H9 (cell line): ENCODE data around the gene OR5K1. TPM values are rescaled to one million over a fixed set of nuclear protein-coding genes. Genes with fewer than 3 reads are reported as not detected.
A peak's percentile ranks its signal among the peaks of the same experiment; 100 is the strongest.

Experiments used
- DNase-seq: peaks from one replicate; pipeline ENCODE4 v3.0.0-alpha.2; 2017
- H2AFZ ChIP-seq: one replicate; pipeline ENCODE4 v1.6.1; 2013; ENCODE audit warnings: mild to moderate bottlenecking, low read length, control low read depth, moderate library complexity
- H2AK5ac ChIP-seq: 2 replicates; pipeline ENCODE4 v1.6.1; 2013; ENCODE audit warnings: low read length, control low read depth, mixed read lengths; ENCODE audit not compliant: insufficient read length
- H2BK120ac ChIP-seq: one replicate; pipeline ENCODE4 v1.6.1; 2013; ENCODE audit warnings: low read depth, mild to moderate bottlenecking, low read length, control low read depth, inconsistent platforms; ENCODE audit not compliant: poor library complexity, severe bottlenecking
- H2BK12ac ChIP-seq: 2 replicates; pipeline ENCODE4 v1.6.1; 2013; ENCODE audit warnings: low read length, control low read depth, mixed read lengths, low read depth; ENCODE audit not compliant: insufficient read length
- H2BK15ac ChIP-seq: 2 replicates; pipeline ENCODE4 v1.6.1; 2013; ENCODE audit warnings: low read depth, low read length, control low read depth
- H2BK20ac ChIP-seq: one replicate; pipeline ENCODE4 v1.6.1; 2013; ENCODE audit warnings: low read depth, mild to moderate bottlenecking, low read length, control low read depth, inconsistent platforms; ENCODE audit not compliant: poor library complexity, severe bottlenecking
- H2BK5ac ChIP-seq: 2 replicates; pipeline ENCODE4 v1.6.1; 2013; ENCODE audit warnings: low read length, control low read depth, mixed read lengths; ENCODE audit not compliant: insufficient read length
- H3K14ac ChIP-seq: 2 replicates; pipeline ENCODE4 v1.6.1; 2013; ENCODE audit warnings: low read length, control low read depth; ENCODE audit not compliant: insufficient read depth
- H3K18ac ChIP-seq: 2 replicates; pipeline ENCODE4 v1.6.1; 2013; ENCODE audit warnings: low read depth, mild to moderate bottlenecking, mixed read lengths, low read length, control low read depth; ENCODE audit not compliant: insufficient read length
- H3K23ac ChIP-seq: 2 replicates; pipeline ENCODE4 v1.6.1; 2013; ENCODE audit warnings: low read length, control low read depth, mixed read lengths, low read depth; ENCODE audit not compliant: insufficient read length
- H3K23me2 ChIP-seq: 2 replicates; pipeline ENCODE4 v1.6.1; 2013; ENCODE audit warnings: low read depth, mild to moderate bottlenecking, mixed read lengths, low read length, control low read depth; ENCODE audit not compliant: insufficient read length, poor library complexity, severe bottlenecking
- H3K27ac ChIP-seq: 2 replicates; pipeline ENCODE4 v1.5.1; 2013; ENCODE audit warnings: low read length, control low read depth, mixed read lengths, low read depth; ENCODE audit not compliant: insufficient read length
- H3K27me3 ChIP-seq: 2 replicates; pipeline ENCODE4 v1.6.1; 2013; ENCODE audit warnings: low read length, control low read depth, inconsistent platforms; ENCODE audit not compliant: insufficient read depth
- H3K4ac ChIP-seq: 2 replicates; pipeline ENCODE4 v1.6.1; 2013; ENCODE audit warnings: low read depth, mild to moderate bottlenecking, control low read depth, inconsistent platforms, low read length, moderate library complexity
- H3K4me1 ChIP-seq: 2 replicates; pipeline ENCODE4 v1.6.1; 2013; ENCODE audit warnings: low read length, control low read depth, inconsistent platforms; ENCODE audit not compliant: insufficient read depth
- H3K4me2 ChIP-seq: 2 replicates; pipeline ENCODE4 v1.6.1; 2013; ENCODE audit warnings: low read length, control low read depth, mixed read lengths; ENCODE audit not compliant: insufficient read length, insufficient read depth
- H3K56ac ChIP-seq: 2 replicates; pipeline ENCODE4 v1.6.1; 2013; ENCODE audit warnings: low read depth, mild to moderate bottlenecking, mixed read lengths, low read length, control low read depth; ENCODE audit not compliant: insufficient read length
- H3K79me1 ChIP-seq: 2 replicates; pipeline ENCODE4 v1.6.1; 2013; ENCODE audit warnings: low read depth, mild to moderate bottlenecking, moderate library complexity, low read length, control low read depth, inconsistent platforms; ENCODE audit not compliant: insufficient read depth, poor library complexity, severe bottlenecking
- H3K79me2 ChIP-seq: 2 replicates; pipeline ENCODE4 v1.6.1; 2013; ENCODE audit warnings: low read length, control low read depth, inconsistent platforms; ENCODE audit not compliant: insufficient read depth
- H3K9ac ChIP-seq: 2 replicates; pipeline ENCODE4 v1.6.1; 2013; ENCODE audit warnings: low read length, control low read depth, mixed read lengths; ENCODE audit not compliant: insufficient read length; ENCODE audit errors: extremely low read depth
- H3K9me3 ChIP-seq: one replicate; pipeline ENCODE4 v1.6.1; 2013; ENCODE audit warnings: low read depth, low read length, inconsistent platforms; ENCODE audit not compliant: control insufficient read depth
- H3T11ph ChIP-seq: one replicate; pipeline ENCODE4 v1.6.1; 2013; ENCODE audit warnings: mild to moderate bottlenecking, low read length, control low read depth, inconsistent platforms
- H4K20me1 ChIP-seq: one replicate; pipeline ENCODE4 v1.6.1; 2013; ENCODE audit not compliant: control insufficient read depth, insufficient read length, insufficient read depth
- H4K5ac ChIP-seq: 2 replicates; pipeline ENCODE4 v1.6.1; 2013; ENCODE audit warnings: low read depth, mild to moderate bottlenecking, mixed read lengths, low read length, control low read depth; ENCODE audit not compliant: insufficient read length
- H4K8ac ChIP-seq: replicated peaks from 2 replicates; pipeline ENCODE4 v1.6.1; 2013; ENCODE audit warnings: low read length, control low read depth, mixed read lengths, low read depth; ENCODE audit not compliant: insufficient read length
- H4K91ac ChIP-seq: 2 replicates; pipeline ENCODE4 v1.6.1; 2013; ENCODE audit warnings: low read depth, mild to moderate bottlenecking, moderate library complexity, mixed read lengths, low read length, control low read depth; ENCODE audit not compliant: insufficient read length
- H3K27ac Mint-ChIP-seq, 3 experiments: 2 replicates in 2 of 3; 3 replicates in 1 of 3; pipeline ENCODE4 v1.8.0; 2020 to 2021; ENCODE audit warnings: mixed read lengths in 3 of 3, mild to moderate bottlenecking in 1 of 3, moderate library complexity in 1 of 3
- H3K27me3 Mint-ChIP-seq: 2 replicates; pipeline ENCODE4 v1.8.0; 2021; ENCODE audit warnings: low read depth, mild to moderate bottlenecking, moderate library complexity, mixed read lengths
- H3K36me3 Mint-ChIP-seq, 3 experiments: 2 replicates in 2 of 3; 3 replicates in 1 of 3; pipeline ENCODE4 v1.8.0; 2020 to 2021; ENCODE audit warnings: low read depth in 3 of 3, mixed read lengths in 3 of 3; ENCODE audit not compliant: insufficient read depth in 1 of 3
- H3K4me1 Mint-ChIP-seq, 2 experiments: 2 replicates each; pipeline ENCODE4 v1.8.0; 2020; ENCODE audit warnings: mixed read lengths in 2 of 2
- H3K4me3 Mint-ChIP-seq, 2 experiments: 2 replicates in 1 of 2; 3 replicates in 1 of 2; pipeline ENCODE4 v1.8.0; 2020 to 2021; ENCODE audit warnings: mild to moderate bottlenecking in 2 of 2, mixed read lengths in 2 of 2, moderate library complexity in 1 of 2
- H3K9me3 Mint-ChIP-seq, 2 experiments: 2 replicates in 1 of 2; 3 replicates in 1 of 2; pipeline ENCODE4 v1.8.0; 2020; ENCODE audit warnings: mild to moderate bottlenecking in 2 of 2, mixed read lengths in 2 of 2, moderate library complexity in 1 of 2
- CTCF ChIP-seq: fragments of 200-600 bp; sonication (generic); conservative IDR thresholded peaks from 3 replicates; pipeline ENCODE4 v1.8.0; 2021; ENCODE audit warnings: antibody characterized with exemption, mild to moderate bottlenecking
- WGBS: extraction: QIAGEN DNeasy Blood & Tissue Kit; methylation state at CpG from one replicate; pipeline ENCODE4 v1.1.7; 2013; ENCODE audit warnings: missing lambda C conversion rate, low lambda C conversion rate, mixed read lengths; ENCODE audit not compliant: insufficient read length; ENCODE audit errors: extremely low coverage; 5-methylcytosine and 5-hydroxymethylcytosine counted together
- total RNA-seq: library from RNA; stranded (reverse); gene quantifications from 2 replicates; pipeline ENCODE4 v1.2.1, GENCODE V29; 2021

The OR5K1 gene
- total RNA-seq, 1 experiment from 2014 or later: not detected

- Mint-ChIP-seq H3K27ac (no peak overlapping the region; a peak in 1 of 7 replicates), H3K27me3 (no peaks in the 10 kb centered on the region), H3K4me1 (no peaks in the 10 kb centered on the region), H3K9me3 (no peaks in the 10 kb centered on the region; a peak in 2 of 5 replicates), H3K36me3 (no peaks in the 10 kb centered on the region), H3K4me3 (no peak overlapping the region)
- H2BK12ac ChIP-seq: no peak overlapping the region
- H3K9me3 ChIP-seq: no peaks in the 10 kb centered on the region
- no peaks in the 10 kb centered on the region for H3K23me2 ChIP-seq
- H2BK5ac ChIP-seq: no peak overlapping the region
- DNase-seq: no peak
- no peaks in the 10 kb centered on the region for H4K20me1 ChIP-seq
- no peak overlapping the region for H3K4ac ChIP-seq
- WGBS: no CpG with 5 or more reads among the region's 2 CpGs
- no peak overlapping the region for H2AK5ac ChIP-seq
- H3K79me1 ChIP-seq: no peaks in the 10 kb centered on the region
- H4K91ac ChIP-seq: no peak overlapping the region
- H3T11ph ChIP-seq: no peak overlapping the region
- no peaks in the 10 kb centered on the region for H3K79me2 ChIP-seq
- no peak overlapping the region for H3K14ac ChIP-seq
- H3K27me3 ChIP-seq: no peaks in the 10 kb centered on the region
- H3K4me1 ChIP-seq: no peaks in the 10 kb centered on the region
- H4K5ac ChIP-seq: no peak overlapping the region
- no peak overlapping the region for H4K8ac ChIP-seq
- no peak overlapping the region for H2BK20ac ChIP-seq
- peak; percentile 30; the same call in 1 of the 3 replicates for TF ChIP-seq CTCF
- no peak overlapping the region for H2BK15ac ChIP-seq
- no peak overlapping the region for H2BK120ac ChIP-seq
- no peak overlapping the region for H3K18ac ChIP-seq
- H3K27ac ChIP-seq: no peak overlapping the region
- H3K23ac ChIP-seq: no peak overlapping the region
- H2AFZ ChIP-seq: no peak overlapping the region
- H3K4me2 ChIP-seq: no peak overlapping the region
- H3K9ac ChIP-seq: no peak overlapping the region
- no peak overlapping the region for H3K56ac ChIP-seq
Measured at GRCh38 chr3:98457543-98457942, 5.5 kb upstream of the OR5K1 start.
